ENCODE measurements around the gene FMNL1. TPM values are rescaled to one million over a fixed set of nuclear protein-coding genes. Genes with fewer than 3 reads are reported as not detected.

The FMNL1 gene
- total RNA-seq, 5 donors from 2014 or later (not counting 1 experiment from before 2014, with no cell fraction given): 362 to 473 (median 457) TPM

- WGBS (ENCODE audit: insufficient coverage): 96% methylated on average over 5 of the region's 5 CpGs
Measured at GRCh38 chr17:45236282-45236606, 14.6 kb downstream of the FMNL1 start.

DNA sequence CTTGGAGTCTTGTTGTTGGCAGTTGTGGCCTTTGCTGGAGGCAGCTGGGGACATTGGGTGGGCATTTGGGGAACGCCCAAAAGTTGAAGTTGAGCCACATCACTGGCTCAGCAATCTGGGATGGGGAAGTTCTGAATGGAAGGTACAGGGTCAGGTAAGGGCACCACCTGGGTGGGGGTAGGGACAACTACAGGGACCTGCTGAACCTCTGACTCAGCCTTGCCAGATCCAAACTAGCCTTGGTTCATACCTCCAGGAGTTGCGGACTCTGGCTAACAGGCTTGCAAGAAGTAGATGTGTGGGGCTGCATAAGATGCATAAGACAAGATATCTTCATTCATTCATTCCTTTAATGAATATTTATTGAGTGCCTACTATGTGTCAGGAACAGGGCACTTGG, 16.0 kb downstream of the FMNL1 start:
- Histone ChIP-seq H3K9me3 (no peaks in the 10 kb centered on the region), H3K36me3 (ENCODE audit: control insufficient read depth in 2 of 2, extremely low read depth in 1 of 2, insufficient read depth in 1 of 2, low read length in 1 of 2) (peaks cover 26 to 90% of the 10 kb centered on the region in 2 donors), H3K27me3 (replicated peaks in 1 of 2; ENCODE audit: control insufficient read depth in 2 of 2, extremely low read depth in 1 of 2, insufficient read depth in 2 of 2, low read length in 1 of 2) (no peaks in the 10 kb centered on the region), H3K4me3 (ENCODE audit: control insufficient read depth in 1 of 2, extremely low read depth in 1 of 2, low read length in 1 of 2) (no peak overlapping the region), H3K27ac (ENCODE audit: low read length) (peak overlapping the region; percentile 33), H3K4me1 (ENCODE audit: control insufficient read depth in 1 of 2, extremely low read depth in 1 of 2, insufficient read depth in 2 of 2, low read length in 2 of 2) (peaks cover 3 to 53% of the 10 kb centered on the region in 2 experiments)
- POLR2A ChIA-PET: no interaction called here
- Mint-ChIP-seq H3K36me3 (peaks cover 56% of the 10 kb centered on the region), H3K27me3 (no peaks in the 10 kb centered on the region), H3K9me3 (no peaks in the 10 kb centered on the region), H3K4me3 (no peak overlapping the region), H3K27ac (peak overlapping the region; percentile 74 to 81), H3K4me1 (peaks cover 48 to 54% (median 51%) of the 10 kb centered on the region in 3 donors)
- ATAC-seq (replicated peaks in 1 of 4) (no peak), DNase-seq (no peak)
- CTCF ChIA-PET: interaction anchor here (0.6 to 10.1 kb wide), 3 partner anchors 18 to 253 kb away, joined by 3 to 117 read pairs (median 6); no protein-coding TSS in a partner anchor
- WGBS (ENCODE audit: insufficient coverage): 100% methylated on average over 1 of the region's 2 CpGs

More at GRCh38 chr17:45236282-45236606, 14.6 kb downstream of the FMNL1 start:
- Mint-ChIP-seq H3K27ac (peak overlapping the region; percentile 86 to 99), H3K4me1 (peaks cover 60 to 67% (median 61%) of the 10 kb centered on the region in 3 donors), H3K4me3 (no peak overlapping the region), H3K27me3 (no peaks in the 10 kb centered on the region), H3K36me3 (peaks cover 53% of the 10 kb centered on the region), H3K9me3 (no peaks in the 10 kb centered on the region)
- Histone ChIP-seq H3K36me3 (ENCODE audit: control insufficient read depth in 2 of 2, extremely low read depth in 1 of 2, insufficient read depth in 1 of 2, low read length in 1 of 2) (peaks cover 21 to 92% of the 10 kb centered on the region in 2 donors), H3K27ac (ENCODE audit: low read length) (peak overlapping the region; percentile 40), H3K9me3 (no peaks in the 10 kb centered on the region), H3K4me1 (ENCODE audit: control insufficient read depth in 1 of 2, extremely low read depth in 1 of 2, insufficient read depth in 2 of 2, low read length in 2 of 2) (peaks cover 12 to 60% of the 10 kb centered on the region in 2 experiments), H3K4me3 (ENCODE audit: control insufficient read depth in 1 of 2, extremely low read depth in 1 of 2, low read length in 1 of 2) (no peak overlapping the region), H3K27me3 (replicated peaks in 1 of 2; ENCODE audit: control insufficient read depth in 2 of 2, extremely low read depth in 1 of 2, insufficient read depth in 2 of 2, low read length in 1 of 2) (no peaks in the 10 kb centered on the region)
- CTCF ChIA-PET: interaction anchor here (0.9 to 10.1 kb wide), 7 partner anchors 10 to 101 kb away, joined by 3 to 117 read pairs (median 6); partner anchors contain the start of gene ACBD4 (in 2 of the 2)
- POLR2A ChIA-PET: interaction anchor here in 1 of 2 donors (1.8 kb wide), 1 partner anchor 10 kb away, joined by 5 read pairs; no protein-coding TSS in a partner anchor
- DNase-seq (no peak), ATAC-seq (replicated peaks in 1 of 4) (no peak)

DNA sequence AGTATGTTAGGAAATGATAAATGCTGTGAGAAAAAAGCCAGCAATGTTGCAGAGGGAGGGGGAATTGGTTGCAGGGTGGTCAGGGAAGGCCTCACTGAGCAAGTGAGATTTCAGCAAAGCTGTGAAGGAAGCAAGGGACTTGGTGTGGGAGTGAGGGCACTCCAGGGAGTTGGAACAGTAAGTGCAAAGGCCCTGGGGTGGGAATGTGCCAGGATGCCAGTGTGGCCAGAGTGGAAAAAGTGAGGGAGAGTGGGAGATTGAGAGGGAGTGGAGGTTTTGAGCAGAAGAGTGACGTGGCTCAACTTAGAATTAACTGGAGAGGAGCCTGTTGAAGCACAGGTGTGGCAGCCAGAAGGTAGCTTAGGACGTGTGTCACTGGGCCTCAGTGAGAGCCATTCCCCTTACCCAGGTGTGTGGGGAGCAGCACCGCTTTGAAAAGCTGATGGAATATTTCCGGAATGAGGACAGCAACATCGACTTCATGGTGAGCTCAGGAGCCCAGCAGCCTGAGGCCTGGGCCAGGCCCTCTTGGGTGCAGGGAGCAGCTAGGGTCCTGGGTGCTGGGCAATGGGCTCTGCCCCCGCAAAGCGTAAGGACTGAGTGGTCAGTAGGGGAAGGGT, 16.6 kb downstream of the FMNL1 start:
- Histone ChIP-seq H3K4me3 (ENCODE audit: control insufficient read depth in 1 of 2, extremely low read depth in 1 of 2, low read length in 1 of 2) (no peak overlapping the region), H3K4me1 (ENCODE audit: control insufficient read depth in 1 of 2, extremely low read depth in 1 of 2, insufficient read depth in 2 of 2, low read length in 2 of 2) (peaks cover 3 to 54% of the 10 kb centered on the region in 2 experiments), H3K27me3 (replicated peaks in 1 of 2; ENCODE audit: control insufficient read depth in 2 of 2, extremely low read depth in 1 of 2, insufficient read depth in 2 of 2, low read length in 1 of 2) (no peaks in the 10 kb centered on the region), H3K9me3 (no peaks in the 10 kb centered on the region), H3K27ac (ENCODE audit: low read length) (peak overlapping the region; percentile 33), H3K36me3 (ENCODE audit: control insufficient read depth in 2 of 2, extremely low read depth in 1 of 2, insufficient read depth in 1 of 2, low read length in 1 of 2) (peaks cover 28 to 90% of the 10 kb centered on the region in 2 donors)
- no peak for DNase-seq
- peaks cover 58% of the 10 kb centered on the region for H3K36me3 Mint-ChIP-seq
- H3K27ac Mint-ChIP-seq: peak overlapping the region; percentile 81 to 83
- POLR2A ChIA-PET: no interaction called here
- no peak overlapping the region for H3K4me3 Mint-ChIP-seq
- CTCF ChIA-PET: interaction anchor here (0.5 to 10.1 kb wide), 5 partner anchors 19 to 253 kb away, joined by 3 to 117 read pairs (median 6); partner anchors contain the start of gene ACBD4 (in 1 of the 2)
- ATAC-seq (replicated peaks in 1 of 4): no peak
- 98% methylated on average over 5 of the region's 7 CpGs for WGBS (ENCODE audit: insufficient coverage)
- no peaks in the 10 kb centered on the region for H3K27me3 Mint-ChIP-seq
- H3K4me1 Mint-ChIP-seq: peaks cover 44 to 54% (median 50%) of the 10 kb centered on the region in 3 donors
- H3K9me3 Mint-ChIP-seq: no peaks in the 10 kb centered on the region

- 97% methylated on average over 21 of the region's 21 CpGs for WGBS (ENCODE audit: insufficient coverage)
- Histone ChIP-seq H3K4me1 (ENCODE audit: control insufficient read depth in 1 of 2, extremely low read depth in 1 of 2, insufficient read depth in 2 of 2, low read length in 2 of 2) (peaks cover 0 to 49% of the 10 kb centered on the region in 2 experiments), H3K27me3 (replicated peaks in 1 of 2; ENCODE audit: control insufficient read depth in 2 of 2, extremely low read depth in 1 of 2, insufficient read depth in 2 of 2, low read length in 1 of 2) (no peaks in the 10 kb centered on the region), H3K36me3 (ENCODE audit: control insufficient read depth in 2 of 2, extremely low read depth in 1 of 2, insufficient read depth in 1 of 2, low read length in 1 of 2) (peaks cover 41 to 97% of the 10 kb centered on the region in 2 donors), H3K27ac (ENCODE audit: low read length) (no peak overlapping the region), H3K4me3 (ENCODE audit: control insufficient read depth in 1 of 2, extremely low read depth in 1 of 2, low read length in 1 of 2) (no peak overlapping the region), H3K9me3 (no peaks in the 10 kb centered on the region)
- Mint-ChIP-seq H3K4me3 (no peak overlapping the region), H3K36me3 (peaks cover 50% of the 10 kb centered on the region), H3K27ac (no peak overlapping the region), H3K4me1 (peaks cover 33 to 40% (median 38%) of the 10 kb centered on the region in 3 donors), H3K9me3 (no peaks in the 10 kb centered on the region), H3K27me3 (no peaks in the 10 kb centered on the region)
- no peak for ATAC-seq (replicated peaks in 1 of 4)
- DNase-seq: no peak
- ChIA-PET POLR2A (interaction anchor here in 1 of 2 donors (0.6 kb wide), 1 partner anchor 14 kb away, joined by 3 read pairs; no protein-coding TSS in a partner anchor), CTCF (no interaction called here)
Measured at GRCh38 chr17:45240905-45241327, 19.2 kb downstream of the FMNL1 start.

DNA sequence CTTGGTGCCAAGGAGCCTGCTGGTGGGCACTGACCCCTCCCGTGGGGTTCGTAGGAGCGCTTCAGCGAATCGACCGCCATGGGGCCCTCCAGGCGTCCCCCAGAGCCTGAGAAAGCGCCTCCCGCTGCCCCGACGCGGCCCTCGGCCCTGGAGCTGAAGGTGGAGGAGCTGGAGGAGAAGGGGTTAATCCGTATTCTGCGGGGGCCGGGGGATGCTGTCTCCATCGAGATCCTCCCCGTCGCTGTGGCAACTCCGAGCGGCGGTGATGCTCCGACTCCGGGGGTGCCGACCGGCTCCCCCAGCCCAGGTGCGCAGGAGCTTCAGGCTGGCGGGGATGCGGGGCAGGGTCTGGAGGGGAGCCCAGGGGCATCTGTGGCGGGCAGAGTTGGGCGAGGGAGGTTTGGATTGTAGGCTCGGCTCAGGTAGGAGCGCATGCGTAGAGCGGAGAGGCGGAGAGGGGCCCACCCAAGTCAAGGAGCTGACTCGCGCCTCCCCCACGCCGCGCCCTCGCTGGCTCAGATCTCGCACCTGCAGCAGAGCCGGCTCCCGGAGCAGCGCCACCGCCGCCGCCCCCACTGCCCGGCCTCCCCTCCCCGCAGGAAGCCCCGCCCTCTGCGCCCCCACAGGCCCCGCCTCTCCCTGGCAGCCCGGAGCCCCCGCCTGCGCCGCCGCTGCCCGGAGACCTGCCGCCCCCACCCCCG, 19.8 kb downstream of the FMNL1 start:
- Histone ChIP-seq H3K27me3 (replicated peaks in 1 of 2; ENCODE audit: control insufficient read depth in 2 of 2, extremely low read depth in 1 of 2, insufficient read depth in 2 of 2, low read length in 1 of 2) (no peaks in the 10 kb centered on the region), H3K4me3 (ENCODE audit: control insufficient read depth in 1 of 2, extremely low read depth in 1 of 2, low read length in 1 of 2) (no peak overlapping the region), H3K9me3 (no peaks in the 10 kb centered on the region), H3K36me3 (ENCODE audit: control insufficient read depth in 2 of 2, extremely low read depth in 1 of 2, insufficient read depth in 1 of 2, low read length in 1 of 2) (peaks cover 42 to 97% of the 10 kb centered on the region in 2 donors), H3K4me1 (ENCODE audit: control insufficient read depth in 1 of 2, extremely low read depth in 1 of 2, insufficient read depth in 2 of 2, low read length in 2 of 2) (peaks cover 2 to 49% of the 10 kb centered on the region in 2 experiments), H3K27ac (ENCODE audit: low read length) (no peak overlapping the region)
- ChIA-PET POLR2A (no interaction called here), CTCF (no interaction called here)
- no peaks in the 10 kb centered on the region for H3K27me3 Mint-ChIP-seq
- 96% methylated on average over 34 of the region's 62 CpGs for WGBS (ENCODE audit: insufficient coverage)
- DNase-seq: no peak
- H3K4me1 Mint-ChIP-seq: peaks cover 35 to 44% (median 43%) of the 10 kb centered on the region in 3 donors
- no peak overlapping the region for H3K27ac Mint-ChIP-seq
- peaks cover 53% of the 10 kb centered on the region for H3K36me3 Mint-ChIP-seq
- no peak overlapping the region for H3K4me3 Mint-ChIP-seq
- H3K9me3 Mint-ChIP-seq: no peaks in the 10 kb centered on the region
- ATAC-seq (replicated peaks in 1 of 4): no peak

DNA sequence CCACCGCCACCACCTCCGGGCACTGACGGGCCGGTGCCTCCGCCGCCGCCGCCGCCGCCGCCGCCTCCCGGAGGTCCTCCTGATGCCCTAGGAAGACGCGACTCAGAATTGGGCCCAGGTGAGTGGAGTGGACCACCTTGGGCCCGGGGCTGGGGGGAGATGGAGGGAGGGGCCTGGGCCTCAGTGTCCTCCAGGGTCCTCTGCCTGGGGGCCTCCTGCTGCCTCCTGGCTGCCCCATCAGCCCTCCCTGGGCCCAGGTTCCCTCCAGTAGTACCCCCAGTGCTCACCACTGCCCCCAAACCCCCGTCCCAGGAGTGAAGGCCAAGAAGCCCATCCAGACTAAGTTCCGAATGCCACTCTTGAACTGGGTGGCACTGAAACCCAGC, 20.3 kb downstream of the FMNL1 start:
- Histone ChIP-seq H3K4me1 (ENCODE audit: control insufficient read depth in 1 of 2, extremely low read depth in 1 of 2, insufficient read depth in 2 of 2, low read length in 2 of 2) (peaks cover 5 to 54% of the 10 kb centered on the region in 2 experiments), H3K4me3 (ENCODE audit: control insufficient read depth in 1 of 2, extremely low read depth in 1 of 2, low read length in 1 of 2) (no peak overlapping the region), H3K9me3 (no peaks in the 10 kb centered on the region), H3K27me3 (replicated peaks in 1 of 2; ENCODE audit: control insufficient read depth in 2 of 2, extremely low read depth in 1 of 2, insufficient read depth in 2 of 2, low read length in 1 of 2) (no peaks in the 10 kb centered on the region), H3K36me3 (ENCODE audit: control insufficient read depth in 2 of 2, extremely low read depth in 1 of 2, insufficient read depth in 1 of 2, low read length in 1 of 2) (peaks cover 45 to 96% of the 10 kb centered on the region in 2 donors), H3K27ac (ENCODE audit: low read length) (peak overlapping the region; percentile 27)
- DNase-seq: no peak
- 97% methylated on average over 10 of the region's 18 CpGs for WGBS (ENCODE audit: insufficient coverage)
- peaks cover 56% of the 10 kb centered on the region for H3K36me3 Mint-ChIP-seq
- no peak for ATAC-seq (replicated peaks in 1 of 4)
- H3K27me3 Mint-ChIP-seq: no peaks in the 10 kb centered on the region
- H3K9me3 Mint-ChIP-seq: no peaks in the 10 kb centered on the region
- ChIA-PET POLR2A (interaction anchor here in 1 of 2 donors (0.6 kb wide), 1 partner anchor 228 kb away, joined by 3 read pairs; no protein-coding TSS in a partner anchor), CTCF (no interaction called here)
- peak overlapping the region in 1 of 2 donors; percentile 73 for H3K27ac Mint-ChIP-seq
- no peak overlapping the region for H3K4me3 Mint-ChIP-seq
- H3K4me1 Mint-ChIP-seq: peaks cover 41 to 49% (median 49%) of the 10 kb centered on the region in 3 donors
